HG02642 (cell line): ENCODE data around the gene DGKG.

ENCODE experiments used
- ATAC-seq: cut with Tn5 transposase; IDR thresholded peaks from one replicate; pipeline ENCODE4 v1.9.1; 2021; ENCODE audit warnings: mild to moderate bottlenecking; ENCODE audit not compliant: unreplicated experiment, poor library complexity

The DGKG gene

GRCh38 chr3:186361762-186362536 lies at the start of gene DGKG:
DGKG (minus strand) TSS chr3:186362234; CDS start chr3:186320459, 41,775 bp downstream.
- peak; percentile 69 for ATAC-seq

GRCh38 chr3:186411089-186411488 lies 49.1 kb upstream of the DGKG start:
- ATAC-seq: no peak

- ATAC-seq: no peak
These were observed 44.9 kb upstream of the DGKG start for GRCh38 chr3:186406669-186407635.

- ATAC-seq: no peak
These were observed 39.5 kb upstream of the DGKG start for GRCh38 chr3:186401556-186401955.

GRCh38 chr3:186400662-186401061 lies 38.6 kb upstream of the DGKG start:
- ATAC-seq: no peak

GRCh38 chr3:186400026-186400425 lies 38.0 kb upstream of the DGKG start:
- no peak for ATAC-seq

GRCh38 chr3:186394566-186395217 lies 32.7 kb upstream of the DGKG start:
- ATAC-seq: no peak

GRCh38 chr3:186386883-186387560 lies 25.0 kb upstream of the DGKG start:
- no peak for ATAC-seq

- no peak for ATAC-seq
These were observed 24.0 kb upstream of the DGKG start for GRCh38 chr3:186385856-186386602.

- ATAC-seq: no peak
These were observed 21.3 kb upstream of the DGKG start for GRCh38 chr3:186383026-186383993.

GRCh38 chr3:186382217-186382885 lies 20.3 kb upstream of the DGKG start:
- ATAC-seq: no peak

- ATAC-seq: no peak
These were observed 19.6 kb upstream of the DGKG start for GRCh38 chr3:186381424-186382216.

- ATAC-seq: no peak
These were observed 18.8 kb upstream of the DGKG start for GRCh38 chr3:186380622-186381380.

- ATAC-seq: no peak
These were observed 13.4 kb upstream of the DGKG start for GRCh38 chr3:186375443-186375842.

GRCh38 chr3:186374376-186374775 lies 12.3 kb upstream of the DGKG start:
- ATAC-seq: no peak

- no peak for ATAC-seq
These were observed 7.2 kb upstream of the DGKG start for GRCh38 chr3:186369217-186369616.
